ENCODE data around the gene PSRC1. TPM values are rescaled to one million over a fixed set of nuclear protein-coding genes. Genes with fewer than 3 reads are reported as not detected.
"Not testable (repeated sequence)": the region's sequence is repeated elsewhere in the genome, so short reads cannot be mapped to it uniquely, and the experiment has no call there.

Gene PSRC1
- polyA plus RNA-seq, 1 donor, result 11.9 TPM

DNA sequence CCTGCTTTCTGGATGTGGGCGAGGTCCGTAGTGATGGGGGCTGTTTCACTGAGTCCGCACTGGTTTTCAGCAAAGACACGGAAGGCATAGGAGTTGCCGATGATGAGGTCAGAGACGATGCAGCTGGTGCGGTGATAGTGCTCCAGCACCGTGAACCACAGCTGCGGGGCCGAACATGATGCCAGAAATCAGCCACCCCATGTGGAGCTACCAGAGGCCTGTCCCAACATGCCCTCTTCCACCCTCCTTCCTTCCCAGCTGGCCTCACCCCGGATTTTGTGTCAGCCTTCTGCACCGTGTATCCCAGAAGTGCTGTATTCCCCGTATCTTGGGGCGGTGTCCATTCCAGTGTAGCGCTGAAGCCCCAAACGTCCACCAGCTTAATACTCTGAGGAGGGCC lies 13.8 kb upstream of the PSRC1 start:
- DNase-seq (ENCODE audit: low read depth), result no peak

DNA sequence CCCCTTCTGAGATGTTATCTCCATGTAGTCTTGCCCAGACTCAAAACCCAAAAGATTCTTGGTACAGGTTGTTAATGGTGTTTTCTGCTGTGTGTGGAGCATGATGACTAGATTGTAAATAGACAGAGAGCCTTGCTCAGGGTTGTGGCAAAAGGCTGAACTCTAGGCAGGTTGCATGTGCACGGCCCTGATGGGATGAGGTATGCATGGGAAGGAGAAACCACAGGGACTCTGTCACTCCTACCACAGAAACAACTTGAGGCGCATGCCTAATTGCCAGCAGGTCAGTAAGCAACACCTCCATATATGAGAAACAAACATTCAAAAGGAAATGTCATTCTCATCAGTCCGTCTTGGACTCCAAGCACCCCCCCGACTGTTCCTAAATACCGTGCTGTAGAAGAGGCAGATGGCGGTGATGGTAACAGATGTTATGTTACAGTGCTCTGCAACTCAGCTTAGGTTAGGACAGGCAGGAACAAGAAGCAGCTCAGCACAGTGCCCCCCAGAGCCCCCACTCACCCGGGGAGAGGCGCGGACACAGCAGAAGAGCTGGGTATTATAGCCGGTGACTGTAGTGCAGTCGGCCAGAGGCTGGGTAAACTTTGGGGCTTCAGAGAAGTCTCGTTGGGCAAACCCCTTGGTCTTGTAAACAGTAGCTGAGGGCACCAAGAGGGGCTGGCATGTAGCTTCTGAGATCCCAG lies 12.9 kb upstream of the PSRC1 start:
- DNase-seq (ENCODE audit: low read depth), result no peak

DNA sequence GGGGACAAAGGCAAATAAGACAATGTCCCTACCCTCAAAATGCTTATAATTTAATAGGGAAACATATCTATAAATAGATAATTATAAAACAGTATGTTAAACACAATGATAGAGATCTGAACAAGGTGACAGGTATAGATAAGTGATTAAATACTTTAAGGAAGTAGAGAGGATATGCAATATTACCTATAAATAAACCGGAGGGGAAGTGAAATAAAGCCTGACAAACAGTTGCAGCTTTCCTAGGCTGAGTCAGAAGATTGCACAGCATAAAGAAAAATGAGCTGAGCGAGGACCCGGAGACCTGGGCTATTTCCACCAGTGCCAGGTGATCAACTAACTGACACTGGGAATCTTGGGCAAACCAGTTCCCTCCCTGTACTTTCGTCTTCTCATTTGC lies 11.5 kb upstream of the PSRC1 start:
- DNase-seq (ENCODE audit: low read depth), result no peak

DNA sequence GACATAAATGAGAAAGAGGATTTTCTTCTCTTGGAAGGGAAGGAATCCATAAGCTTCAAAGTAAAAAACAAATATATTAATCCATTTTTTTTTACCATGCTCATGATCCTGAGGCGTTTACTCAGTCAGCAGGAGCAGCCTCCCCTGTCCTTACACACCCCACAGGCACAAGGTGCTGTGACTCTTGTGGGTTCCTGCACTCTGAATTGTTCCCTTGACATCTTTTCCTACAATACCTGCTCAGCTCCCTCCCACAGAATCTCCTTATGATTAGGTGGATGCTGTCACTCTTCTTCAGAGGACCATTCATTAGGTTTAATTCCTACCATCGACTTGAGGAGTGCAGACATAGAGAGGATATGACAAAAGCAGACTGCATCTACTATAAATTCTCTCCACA lies 10.1 kb upstream of the PSRC1 start:
- no peak for DNase-seq (ENCODE audit: low read depth)

- no peak for DNase-seq (ENCODE audit: low read depth)
These were observed 9.4 kb upstream of the PSRC1 start for GRCh38 chr1:109292364-109292763.

GRCh38 chr1:109290998-109291397 lies 8.1 kb upstream of the PSRC1 start:
- no peak for DNase-seq (ENCODE audit: low read depth)

DNA sequence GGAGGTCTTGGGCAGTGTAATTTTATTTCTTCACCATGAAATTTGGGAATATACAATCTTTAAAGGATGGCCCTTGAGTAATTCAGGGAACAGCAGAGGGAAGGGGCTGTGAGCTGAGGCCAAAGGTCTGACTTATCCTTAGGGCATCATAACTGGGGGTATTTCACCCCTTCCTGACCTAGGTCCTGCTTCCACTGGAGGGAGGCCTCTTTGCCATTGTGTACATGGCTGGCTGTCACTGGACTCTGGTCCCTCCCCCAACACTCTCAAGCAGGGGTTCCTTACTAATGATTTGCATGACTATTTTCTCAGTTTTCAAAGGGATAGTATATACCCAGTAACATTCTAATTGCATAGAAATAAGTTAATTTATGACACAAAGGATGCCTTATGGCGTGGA lies 7.2 kb upstream of the PSRC1 start:
- DNase-seq (ENCODE audit: low read depth), result no peak

DNA sequence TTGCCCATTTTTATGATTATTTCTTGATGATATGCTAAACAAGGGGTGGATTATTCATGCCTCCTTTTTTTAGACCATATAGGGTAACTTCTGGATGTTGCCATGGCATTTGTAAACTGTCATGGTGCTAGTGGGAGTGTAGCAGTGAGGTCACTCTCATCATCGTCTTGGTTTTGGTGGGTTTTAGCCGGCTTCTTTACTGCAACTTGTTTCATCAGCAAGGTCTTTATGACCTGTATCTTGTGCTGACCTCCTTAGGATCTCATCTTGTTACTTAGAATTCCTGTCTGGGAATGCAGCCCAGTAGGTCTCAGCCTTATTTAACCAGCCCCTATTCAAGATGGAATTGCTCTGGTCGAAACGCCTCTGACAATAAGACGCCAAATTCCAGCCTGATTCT lies 3.8 kb upstream of the PSRC1 start:
- DNase-seq (ENCODE audit: low read depth), result not testable (repeated sequence)

DNA sequence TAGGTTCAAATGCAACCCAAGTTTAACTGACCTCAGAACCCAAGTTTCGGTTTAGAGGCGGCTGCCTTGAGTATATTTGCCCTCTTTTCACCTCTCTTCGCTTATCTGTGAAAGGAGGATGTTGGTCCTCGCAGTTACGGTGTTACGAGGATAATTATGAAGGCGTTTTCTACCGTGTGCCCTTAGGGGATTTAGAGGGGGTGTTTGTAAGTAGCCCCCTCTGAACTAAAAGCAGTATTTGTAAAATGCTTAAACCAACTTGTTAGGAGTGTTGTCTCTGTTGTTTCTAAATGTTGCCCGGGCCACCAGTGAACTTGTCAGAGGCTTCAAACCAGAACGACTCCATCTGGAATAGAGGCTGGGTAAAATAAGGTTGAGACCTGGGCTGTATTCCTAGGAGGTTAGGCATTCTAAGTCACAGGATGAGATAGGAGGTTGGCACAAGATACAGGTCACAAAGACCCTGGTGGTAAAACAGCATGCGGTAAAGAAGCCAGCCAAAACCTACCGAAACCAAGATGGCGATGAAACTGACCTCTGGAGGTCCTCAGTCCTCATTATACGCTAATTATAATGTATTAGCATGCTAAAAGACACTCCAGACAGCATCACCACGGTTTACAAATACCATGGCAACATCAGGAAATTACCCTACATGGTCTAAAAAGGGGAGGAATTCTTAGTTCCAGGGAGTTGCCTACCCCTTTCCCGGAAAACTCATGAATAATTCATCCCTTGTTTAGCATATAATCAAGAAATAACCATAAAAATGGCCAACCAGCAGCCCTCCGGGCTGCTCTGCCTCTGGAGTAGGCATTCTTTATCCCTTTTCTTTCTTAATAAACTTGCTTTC lies 1.0 kb upstream of the PSRC1 start:
- DNase-seq (ENCODE audit: low read depth), result no peak

GRCh38 chr1:109282497-109282951 lies 421 bp downstream of the PSRC1 start:
- no peak for DNase-seq (ENCODE audit: low read depth)

DNA sequence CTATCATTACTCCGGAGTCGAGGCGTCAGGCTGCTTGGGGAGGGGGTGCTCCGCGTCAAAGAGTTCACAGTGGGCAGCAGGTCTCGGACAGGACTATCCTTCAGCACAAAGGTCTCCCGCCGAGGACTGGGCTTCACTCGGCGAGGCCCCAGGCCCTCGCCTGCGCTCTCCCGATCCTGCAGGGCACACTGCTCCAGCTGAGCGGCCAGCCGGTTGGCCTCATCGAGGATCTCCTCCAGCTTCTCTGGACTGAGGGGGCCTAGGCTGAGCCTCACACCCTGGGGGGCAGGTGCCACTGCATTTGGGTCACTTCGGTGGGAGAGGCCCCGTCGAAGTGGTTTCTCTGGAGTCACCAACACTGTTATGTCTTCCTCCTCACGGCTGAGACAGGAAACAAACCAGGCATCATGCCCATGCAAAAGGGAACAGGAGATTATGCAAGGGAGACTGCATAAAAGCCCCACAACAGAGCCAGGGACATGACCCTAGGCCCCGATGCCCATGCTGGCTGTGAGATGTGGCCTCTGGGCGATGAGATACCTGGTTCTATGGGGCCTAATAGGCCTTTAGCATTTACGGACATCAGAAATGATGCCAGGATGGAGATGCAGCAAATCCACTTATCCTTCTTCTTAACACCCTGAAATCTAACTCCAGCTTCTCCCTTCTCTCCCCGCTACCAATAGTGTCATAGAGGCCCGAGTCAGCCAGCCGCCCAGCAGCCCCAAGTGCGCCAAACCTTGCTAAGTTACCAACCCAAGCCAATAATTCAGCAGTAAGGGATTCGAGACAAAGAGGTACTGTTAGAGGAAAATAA lies 1.1 kb downstream of the PSRC1 start:
- DNase-seq (ENCODE audit: low read depth), result no peak

DNA sequence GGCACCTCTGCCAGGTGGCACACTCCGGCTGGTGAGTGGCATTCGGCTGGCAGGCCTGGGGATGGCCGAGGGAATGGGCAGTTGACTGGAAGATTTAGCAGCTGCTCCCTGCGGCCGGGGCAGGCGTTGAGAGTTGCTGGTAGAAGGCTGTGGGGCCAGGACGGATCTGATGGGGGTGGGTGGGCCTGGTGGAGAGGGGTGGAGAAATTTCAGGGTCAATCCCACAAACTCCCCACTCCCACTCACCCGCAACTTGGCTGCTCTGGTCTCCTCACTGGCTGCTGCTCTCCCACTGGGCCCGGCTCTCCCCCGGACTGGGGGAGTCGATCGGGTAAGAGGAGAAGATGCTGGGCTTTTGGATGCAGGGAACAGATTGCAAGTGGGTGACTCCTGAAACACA lies 2.1 kb downstream of the PSRC1 start:
- DNase-seq (ENCODE audit: low read depth), result no peak

DNA sequence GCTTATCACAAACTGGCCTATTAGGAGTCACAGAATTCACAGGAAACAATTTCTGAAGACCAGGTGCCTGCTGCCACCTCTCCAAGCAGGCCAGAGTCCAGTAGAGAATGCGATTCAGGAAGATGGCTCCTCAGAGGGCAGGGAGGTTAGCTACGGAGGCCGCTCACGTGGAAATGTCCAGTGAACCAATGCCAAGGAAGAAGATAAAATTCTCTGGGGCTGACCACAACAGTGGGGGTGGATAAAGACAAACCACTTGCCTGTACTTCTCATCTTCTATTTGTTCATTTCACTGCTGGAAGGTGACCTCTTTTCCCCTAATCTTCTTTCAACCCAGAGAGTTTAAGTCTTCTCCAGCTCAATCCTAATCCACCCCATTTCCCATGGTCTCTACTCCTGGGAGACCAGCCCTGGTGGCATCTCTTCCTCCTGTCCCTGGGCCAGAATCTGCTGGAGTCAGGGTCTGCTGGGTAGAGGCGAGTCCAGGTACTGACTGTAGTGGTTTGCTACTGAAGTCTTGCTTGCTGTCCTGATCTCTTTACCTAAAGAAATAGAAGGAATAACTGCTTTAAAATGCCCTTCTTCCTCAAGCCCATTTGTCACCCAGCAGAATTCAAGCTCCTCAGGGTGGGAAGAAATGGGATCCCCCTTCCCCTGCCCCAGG lies 3.2 kb downstream of the PSRC1 start:
- no peak for DNase-seq (ENCODE audit: low read depth)

DNA sequence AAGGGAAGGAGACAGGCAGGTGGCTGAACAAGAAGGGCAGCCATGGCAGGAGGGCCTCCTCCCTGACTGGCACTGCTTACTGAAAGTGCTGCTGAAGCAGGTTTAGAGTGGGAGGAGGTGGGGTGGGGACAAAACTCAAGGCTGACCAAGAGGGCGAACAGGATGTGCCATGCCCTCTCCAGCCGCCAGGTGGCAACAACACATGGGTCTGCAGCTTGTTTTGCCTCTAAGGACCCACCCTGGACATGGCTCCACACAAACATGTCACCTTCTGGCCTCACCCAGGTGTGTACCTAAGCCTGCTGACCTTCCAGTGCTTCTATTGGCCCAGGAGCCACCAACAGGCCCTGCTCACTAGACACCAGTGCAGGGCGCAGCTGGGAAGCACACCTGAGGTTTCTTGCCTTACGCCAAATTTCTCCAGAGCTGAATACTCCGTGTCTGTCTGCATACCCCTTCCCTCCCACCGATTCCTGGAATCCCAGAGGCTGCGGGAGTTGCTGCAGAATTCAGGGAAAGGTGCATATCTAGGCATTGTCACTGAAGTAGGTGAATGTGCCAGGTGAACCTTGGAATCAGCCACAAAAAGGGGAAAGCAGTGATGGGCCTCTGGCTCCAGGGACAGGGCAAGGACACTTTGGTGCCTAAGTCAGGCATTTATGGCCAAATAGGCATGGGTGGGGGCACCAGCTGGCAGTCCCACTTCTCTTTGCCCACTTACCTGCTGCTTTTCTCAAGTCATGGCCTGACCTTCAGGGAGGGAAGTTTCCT lies 5.3 kb downstream of the PSRC1 start:
- no peak for DNase-seq (ENCODE audit: low read depth)

- no peak for DNase-seq (ENCODE audit: low read depth)
These were observed 7.1 kb downstream of the PSRC1 start for GRCh38 chr1:109275706-109276345.

GRCh38 chr1:109274533-109275476 lies 8.1 kb downstream of the PSRC1 start:
- DNase-seq (ENCODE audit: low read depth), result no peak

DNA sequence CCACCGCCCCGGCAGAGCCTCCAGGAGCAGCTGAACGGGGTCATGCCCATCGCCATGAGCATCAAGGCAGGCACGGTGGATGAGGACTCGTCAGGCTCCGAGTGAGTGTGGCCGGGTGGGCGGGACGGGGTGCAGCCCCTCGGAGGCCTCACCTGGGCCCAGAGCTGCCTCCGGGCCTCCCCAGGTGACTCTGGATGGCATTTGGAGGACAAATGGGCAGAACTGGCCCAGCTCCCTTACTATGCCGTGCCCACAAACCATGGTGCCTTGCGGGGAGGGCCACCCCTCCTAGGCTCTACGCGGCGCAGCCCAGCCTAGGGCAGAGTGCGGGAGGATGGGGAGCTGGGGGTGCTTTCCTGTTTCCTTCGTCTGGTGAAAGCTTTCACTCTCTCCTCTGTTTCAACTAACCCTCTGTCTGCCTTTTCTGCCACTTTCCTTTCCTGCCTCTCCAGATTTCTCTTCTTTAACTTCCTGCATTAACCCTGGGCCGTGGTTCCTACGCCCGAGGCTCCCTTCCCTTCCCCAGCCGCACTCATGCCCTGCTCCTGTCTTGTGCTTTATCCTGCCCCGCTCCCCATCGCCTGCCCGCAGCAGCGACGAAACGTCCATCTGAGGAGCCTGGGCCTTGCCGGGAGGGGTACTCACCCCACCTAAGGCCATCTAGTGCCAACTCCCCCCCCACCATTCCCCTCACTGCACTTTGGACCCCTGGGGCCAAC lies 9.2 kb downstream of the PSRC1 start:
- DNase-seq (ENCODE audit: low read depth), result no peak

- no peak for DNase-seq (ENCODE audit: low read depth)
These were observed 10.0 kb downstream of the PSRC1 start for GRCh38 chr1:109272831-109273547.
